Measurements from ENCODE around the gene RNF223. TPM values are rescaled to one million over a fixed set of nuclear protein-coding genes. Genes with fewer than 3 reads are reported as not detected.

RNF223 gene
- total and polyA plus RNA-seq, 2 donors, result 0.05 to 0.37 TPM

GRCh38 chr1:1052003-1052840 is 21.9 kb downstream of the RNF223 start:
- 96% methylated on average over 29 of the region's 29 CpGs for WGBS
- no peaks in the 10 kb centered on the region for H3K36me3 ChIP-seq (ENCODE audit: control insufficient read depth in 2 of 2, insufficient read depth in 2 of 2, low read length in 1 of 2)
- peaks cover 0 to 4% of the 10 kb centered on the region in 2 donors for H3K9me3 ChIP-seq (ENCODE audit: control insufficient read depth in 2 of 2, insufficient read depth in 1 of 2, low read length in 1 of 2)
- no peak overlapping the region for H3K4me3 ChIP-seq (ENCODE audit: low read length in 2 of 2)
- peaks cover 0 to 6% of the 10 kb centered on the region in 2 donors for H3K27me3 ChIP-seq (ENCODE audit: control insufficient read depth in 2 of 2, insufficient read depth in 1 of 2, low read length in 1 of 2)
- no peak overlapping the region for H3K27ac ChIP-seq (ENCODE audit: low read depth in 1 of 2, low read length in 1 of 2)
- H3K4me1 ChIP-seq (ENCODE audit: control insufficient read depth in 2 of 2, insufficient read depth in 2 of 2, low read length in 2 of 2), result no peaks in the 10 kb centered on the region
- no peak for DNase-seq (ENCODE audit: low read depth in 6 of 9, low spot score in 9 of 9)

GRCh38 chr1:1051127-1051810 is 22.8 kb downstream of the RNF223 start:
- H3K36me3 ChIP-seq (ENCODE audit: control insufficient read depth in 2 of 2, insufficient read depth in 2 of 2, low read length in 1 of 2), result peaks cover 0 to 4% of the 10 kb centered on the region in 2 donors
- 98% methylated on average over 46 of the region's 46 CpGs for WGBS

GRCh38 chr1:1050577-1051052 is 23.5 kb downstream of the RNF223 start:
- WGBS, result 95% methylated on average over 32 of the region's 32 CpGs
- no peak overlapping the region for H3K4me3 ChIP-seq (ENCODE audit: low read length in 2 of 2)
- no peak for DNase-seq (ENCODE audit: low read depth in 6 of 9, low spot score in 9 of 9)

More at GRCh38 chr1:1051127-1051810, 22.8 kb downstream of the RNF223 start:
- Histone ChIP-seq H3K27me3 (ENCODE audit: control insufficient read depth in 2 of 2, insufficient read depth in 1 of 2, low read length in 1 of 2) (no peaks in the 10 kb centered on the region), H3K9me3 (ENCODE audit: control insufficient read depth in 2 of 2, insufficient read depth in 1 of 2, low read length in 1 of 2) (peaks cover 0 to 4% of the 10 kb centered on the region in 2 donors), H3K4me3 (ENCODE audit: low read length in 2 of 2) (no peak overlapping the region), H3K27ac (ENCODE audit: low read depth in 1 of 2, low read length in 1 of 2) (no peak overlapping the region), H3K4me1 (ENCODE audit: control insufficient read depth in 2 of 2, insufficient read depth in 2 of 2, low read length in 2 of 2) (no peaks in the 10 kb centered on the region)
- no peak for DNase-seq (ENCODE audit: low read depth in 6 of 9, low spot score in 9 of 9)

GRCh38 chr1:1049318-1050165 is 24.6 kb downstream of the RNF223 start:
- peaks cover 0 to 8% of the 10 kb centered on the region in 2 donors for H3K9me3 ChIP-seq (ENCODE audit: control insufficient read depth in 2 of 2, insufficient read depth in 1 of 2, low read length in 1 of 2)
- H3K27ac ChIP-seq (ENCODE audit: low read depth in 1 of 2, low read length in 1 of 2), result no peak overlapping the region
- H3K27me3 ChIP-seq (ENCODE audit: control insufficient read depth in 2 of 2, insufficient read depth in 1 of 2, low read length in 1 of 2), result no peaks in the 10 kb centered on the region
- 96% methylated on average over 57 of the region's 57 CpGs for WGBS
- no peak for DNase-seq (ENCODE audit: low read depth in 6 of 9, low spot score in 9 of 9)
- peaks cover 0 to 4% of the 10 kb centered on the region in 2 donors for H3K36me3 ChIP-seq (ENCODE audit: control insufficient read depth in 2 of 2, insufficient read depth in 2 of 2, low read length in 1 of 2)
- H3K4me3 ChIP-seq (ENCODE audit: low read length in 2 of 2), result no peak overlapping the region
- no peaks in the 10 kb centered on the region for H3K4me1 ChIP-seq (ENCODE audit: control insufficient read depth in 2 of 2, insufficient read depth in 2 of 2, low read length in 2 of 2)

More at GRCh38 chr1:1050577-1051052, 23.5 kb downstream of the RNF223 start:
- H3K27me3 ChIP-seq (ENCODE audit: control insufficient read depth in 2 of 2, insufficient read depth in 1 of 2, low read length in 1 of 2), result no peaks in the 10 kb centered on the region
- H3K4me1 ChIP-seq (ENCODE audit: control insufficient read depth in 2 of 2, insufficient read depth in 2 of 2, low read length in 2 of 2), result no peaks in the 10 kb centered on the region
- peaks cover 0 to 4% of the 10 kb centered on the region in 2 donors for H3K9me3 ChIP-seq (ENCODE audit: control insufficient read depth in 2 of 2, insufficient read depth in 1 of 2, low read length in 1 of 2)
- H3K27ac ChIP-seq (ENCODE audit: low read depth in 1 of 2, low read length in 1 of 2), result no peak overlapping the region
- H3K36me3 ChIP-seq (ENCODE audit: control insufficient read depth in 2 of 2, insufficient read depth in 2 of 2, low read length in 1 of 2), result peaks cover 0 to 4% of the 10 kb centered on the region in 2 donors

GRCh38 chr1:1048765-1049164 is 25.3 kb downstream of the RNF223 start:
- 91% methylated on average over 28 of the region's 28 CpGs for WGBS
- Histone ChIP-seq H3K4me3 (ENCODE audit: low read length in 2 of 2) (no peak overlapping the region), H3K4me1 (ENCODE audit: control insufficient read depth in 2 of 2, insufficient read depth in 2 of 2, low read length in 2 of 2) (no peaks in the 10 kb centered on the region), H3K36me3 (ENCODE audit: control insufficient read depth in 2 of 2, insufficient read depth in 2 of 2, low read length in 1 of 2) (peaks cover 0 to 4% of the 10 kb centered on the region in 2 donors), H3K9me3 (ENCODE audit: control insufficient read depth in 2 of 2, insufficient read depth in 1 of 2, low read length in 1 of 2) (peaks cover 0 to 8% of the 10 kb centered on the region in 2 donors), H3K27ac (ENCODE audit: low read depth in 1 of 2, low read length in 1 of 2) (no peak overlapping the region), H3K27me3 (ENCODE audit: control insufficient read depth in 2 of 2, insufficient read depth in 1 of 2, low read length in 1 of 2) (no peaks in the 10 kb centered on the region)
- DNase-seq (ENCODE audit: low read depth in 6 of 9, low spot score in 9 of 9), result no peak

GRCh38 chr1:1047963-1048362 is 26.1 kb downstream of the RNF223 start:
- Histone ChIP-seq H3K9me3 (ENCODE audit: control insufficient read depth in 2 of 2, insufficient read depth in 1 of 2, low read length in 1 of 2) (peaks cover 0 to 8% of the 10 kb centered on the region in 2 donors), H3K36me3 (ENCODE audit: control insufficient read depth in 2 of 2, insufficient read depth in 2 of 2, low read length in 1 of 2) (peaks cover 0 to 4% of the 10 kb centered on the region in 2 donors), H3K4me1 (ENCODE audit: control insufficient read depth in 2 of 2, insufficient read depth in 2 of 2, low read length in 2 of 2) (no peaks in the 10 kb centered on the region), H3K4me3 (ENCODE audit: low read length in 2 of 2) (no peak overlapping the region), H3K27ac (ENCODE audit: low read depth in 1 of 2, low read length in 1 of 2) (no peak overlapping the region), H3K27me3 (ENCODE audit: control insufficient read depth in 2 of 2, insufficient read depth in 1 of 2, low read length in 1 of 2) (no peaks in the 10 kb centered on the region)
- 95% methylated on average over 25 of the region's 25 CpGs for WGBS
- no peak for DNase-seq (ENCODE audit: low read depth in 6 of 9, low spot score in 9 of 9)

- H3K4me3 ChIP-seq (ENCODE audit: low read length in 2 of 2), result no peak overlapping the region
- DNase-seq (ENCODE audit: low read depth in 6 of 9, low spot score in 9 of 9), result no peak
- 99% methylated on average over 19 of the region's 19 CpGs for WGBS
- H3K9me3 ChIP-seq (ENCODE audit: control insufficient read depth in 2 of 2, insufficient read depth in 1 of 2, low read length in 1 of 2), result peaks cover 0 to 8% of the 10 kb centered on the region in 2 donors
- H3K27me3 ChIP-seq (ENCODE audit: control insufficient read depth in 2 of 2, insufficient read depth in 1 of 2, low read length in 1 of 2), result no peaks in the 10 kb centered on the region
- H3K36me3 ChIP-seq (ENCODE audit: control insufficient read depth in 2 of 2, insufficient read depth in 2 of 2, low read length in 1 of 2), result peaks cover 0 to 4% of the 10 kb centered on the region in 2 donors
- no peak overlapping the region for H3K27ac ChIP-seq (ENCODE audit: low read depth in 1 of 2, low read length in 1 of 2)
- no peaks in the 10 kb centered on the region for H3K4me1 ChIP-seq (ENCODE audit: control insufficient read depth in 2 of 2, insufficient read depth in 2 of 2, low read length in 2 of 2)
These were observed 26.7 kb downstream of the RNF223 start for GRCh38 chr1:1047407-1047806.

GRCh38 chr1:1046767-1047166 is 27.3 kb downstream of the RNF223 start:
- 98% methylated on average over 26 of the region's 26 CpGs for whole genome bisulfite sequencing
- Histone ChIP-seq H3K4me3 (ENCODE audit: low read length in 2 of 2) (no peak overlapping the region), H3K27me3 (ENCODE audit: control insufficient read depth in 2 of 2, insufficient read depth in 1 of 2, low read length in 1 of 2) (no peaks in the 10 kb centered on the region), H3K27ac (ENCODE audit: low read depth in 1 of 2, low read length in 1 of 2) (no peak overlapping the region), H3K36me3 (ENCODE audit: control insufficient read depth in 2 of 2, insufficient read depth in 2 of 2, low read length in 1 of 2) (peaks cover 0 to 4% of the 10 kb centered on the region in 2 donors), H3K9me3 (ENCODE audit: control insufficient read depth in 2 of 2, insufficient read depth in 1 of 2, low read length in 1 of 2) (peaks cover 0 to 8% of the 10 kb centered on the region in 2 donors), H3K4me1 (ENCODE audit: control insufficient read depth in 2 of 2, insufficient read depth in 2 of 2, low read length in 2 of 2) (no peaks in the 10 kb centered on the region)
- DNase-seq (ENCODE audit: low read depth in 6 of 9, low spot score in 9 of 9), result no peak
